Cerebellar cortex (tissue), 1 donor: Measurements from ENCODE around the gene HDGFL3.
"Not testable (repeated sequence)": the region's sequence is repeated elsewhere in the genome, so short reads cannot be mapped to it uniquely, and the experiment has no call there.

Experiments
- DNase-seq: peaks from one replicate; pipeline ENCODE4 v3.0.0-alpha.2; 2015; ENCODE audit warnings: low spot score

HDGFL3 gene

GRCh38 chr15:83100097-83100646 is 107.5 kb downstream of the HDGFL3 start:
- no peak for DNase-seq

- DNase-seq, result no peak
These were observed 108.3 kb downstream of the HDGFL3 start for GRCh38 chr15:83099290-83099689.

DNA sequence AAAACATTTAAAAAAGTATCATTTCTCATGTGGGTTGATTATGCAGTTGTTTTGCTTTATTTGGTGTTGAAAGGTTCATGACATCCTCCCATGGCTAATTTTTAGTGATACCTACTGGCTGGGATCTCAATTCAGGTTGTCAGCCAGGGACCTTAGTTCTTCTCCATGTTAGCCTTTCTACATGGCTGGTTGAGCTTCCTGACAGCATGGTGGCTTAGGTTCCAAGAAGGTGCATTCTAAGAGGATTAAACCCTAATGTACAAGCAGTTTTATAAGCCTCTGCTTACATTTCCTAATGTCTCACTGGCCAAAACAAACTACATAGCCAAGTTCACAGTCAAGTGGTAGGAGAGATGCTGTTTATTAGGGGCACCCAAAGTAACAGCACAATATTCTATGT is 109.5 kb downstream of the HDGFL3 start:
- DNase-seq, result no peak

DNA sequence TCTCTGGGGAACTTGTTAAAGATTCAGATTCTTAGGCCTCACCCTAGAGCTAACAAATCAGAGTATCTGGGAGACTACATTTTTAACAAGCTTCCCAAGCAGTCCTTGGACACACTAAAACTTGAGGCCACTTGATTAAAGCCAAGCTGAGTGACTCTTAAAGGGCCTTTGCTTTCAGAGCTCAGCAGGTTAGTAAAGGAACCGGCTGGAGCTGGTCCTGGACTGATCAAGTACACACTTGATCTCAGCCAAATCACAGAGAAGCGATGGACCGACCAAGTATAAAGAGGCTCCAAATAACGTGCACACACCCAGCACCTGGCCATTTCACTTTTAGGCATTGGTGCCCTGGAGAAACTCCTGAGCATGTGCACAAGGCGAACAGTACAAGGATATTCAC is 113.0 kb downstream of the HDGFL3 start:
- no peak for DNase-seq

DNA sequence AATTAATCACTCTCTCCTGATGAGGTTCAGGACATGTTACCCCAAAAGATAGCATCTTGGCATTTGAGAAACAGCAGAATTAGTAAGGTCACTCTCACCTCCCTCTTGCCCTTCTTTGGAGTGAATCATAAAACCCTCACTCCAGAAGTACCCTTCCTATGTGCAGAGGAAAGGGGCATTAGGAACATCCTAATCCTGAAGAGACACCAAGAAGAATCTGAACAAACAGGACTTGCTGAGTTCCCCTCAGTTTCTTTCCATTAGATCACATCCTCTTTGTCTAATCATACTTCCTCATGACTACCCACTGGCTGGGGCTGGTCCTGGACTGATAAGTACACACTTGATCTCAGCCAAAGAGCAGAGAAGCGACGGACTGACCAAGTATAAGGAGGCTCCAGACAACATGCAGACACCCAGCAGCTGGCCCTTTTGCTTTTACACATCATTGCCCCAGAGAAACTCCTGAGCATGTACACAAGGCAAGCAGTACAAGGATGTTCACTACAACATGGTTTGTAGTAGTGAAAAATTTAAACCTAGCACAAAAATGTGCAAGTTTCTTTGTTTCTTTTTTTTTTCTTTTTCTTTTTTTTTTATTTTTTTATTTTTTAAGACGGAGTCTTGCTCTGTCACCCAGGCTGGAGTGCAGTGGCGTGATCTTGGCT is 115.2 kb downstream of the HDGFL3 start:
- DNase-seq, result no peak

GRCh38 chr15:83091965-83092308 is 115.7 kb downstream of the HDGFL3 start:
- not testable (repeated sequence) for DNase-seq

- no peak for DNase-seq
These were observed 117.2 kb downstream of the HDGFL3 start for GRCh38 chr15:83090465-83090864.

DNA sequence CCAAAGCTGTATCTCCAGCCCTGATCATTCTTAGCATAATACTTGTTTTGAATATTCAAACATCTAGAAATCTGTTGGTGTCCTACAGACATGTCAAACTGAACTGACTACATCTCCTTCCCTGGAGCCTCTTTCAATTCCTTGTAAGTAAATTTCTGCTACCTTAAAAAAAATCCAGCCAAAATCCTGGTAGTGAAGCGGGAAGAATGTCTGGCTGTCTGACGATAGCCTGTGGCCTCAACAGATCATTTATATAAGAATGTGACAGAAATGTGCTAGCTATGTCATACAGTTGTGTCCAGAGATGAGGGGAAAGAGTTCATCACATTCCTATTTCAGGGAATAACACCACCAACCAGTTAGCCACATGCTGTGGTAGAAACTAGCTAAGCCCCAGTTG is 118.7 kb downstream of the HDGFL3 start:
- DNase-seq, result no peak

- no peak for DNase-seq
These were observed 120.0 kb downstream of the HDGFL3 start for GRCh38 chr15:83087576-83087975.

DNA sequence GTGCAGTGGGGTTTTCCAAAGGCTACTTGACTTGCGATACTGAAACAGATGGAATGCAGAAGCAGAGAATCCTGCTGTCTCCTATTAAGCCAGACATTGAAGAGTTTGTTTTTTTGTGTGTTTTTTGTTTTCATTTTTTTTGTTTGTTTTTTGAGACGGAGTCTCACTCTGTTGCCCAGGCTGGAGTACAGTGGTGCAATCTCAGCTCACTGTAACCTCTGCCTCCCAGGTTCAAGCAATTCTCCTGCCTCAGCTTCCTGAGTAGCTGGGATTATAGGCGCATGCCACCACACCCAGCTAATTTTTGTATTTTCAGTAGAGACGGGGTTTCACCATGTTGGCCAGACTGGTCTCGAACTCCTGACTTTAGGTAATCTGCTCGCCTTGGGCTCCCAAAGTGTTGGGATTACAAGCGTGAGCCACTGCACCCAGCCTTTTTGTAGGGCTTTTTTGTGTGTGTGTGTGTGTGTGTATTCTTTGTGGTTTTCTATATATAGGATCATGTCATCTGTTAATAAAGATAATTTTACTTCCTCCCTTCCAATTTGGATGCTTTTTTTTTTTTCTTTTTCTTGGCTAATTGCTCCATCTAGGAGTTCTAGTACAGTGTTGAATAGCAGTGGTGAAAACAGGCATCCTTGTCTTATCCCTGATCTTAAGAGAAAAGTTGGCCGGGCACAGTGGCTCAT is 121.6 kb downstream of the HDGFL3 start:
- DNase-seq, result not testable (repeated sequence)

GRCh38 chr15:83085461-83085860 is 122.2 kb downstream of the HDGFL3 start:
- not testable (repeated sequence) for DNase-seq

GRCh38 chr15:83082730-83083386 is 124.8 kb downstream of the HDGFL3 start:
- no peak for DNase-seq

GRCh38 chr15:83081256-83082014 is 126.2 kb downstream of the HDGFL3 start:
- DNase-seq, result no peak

DNA sequence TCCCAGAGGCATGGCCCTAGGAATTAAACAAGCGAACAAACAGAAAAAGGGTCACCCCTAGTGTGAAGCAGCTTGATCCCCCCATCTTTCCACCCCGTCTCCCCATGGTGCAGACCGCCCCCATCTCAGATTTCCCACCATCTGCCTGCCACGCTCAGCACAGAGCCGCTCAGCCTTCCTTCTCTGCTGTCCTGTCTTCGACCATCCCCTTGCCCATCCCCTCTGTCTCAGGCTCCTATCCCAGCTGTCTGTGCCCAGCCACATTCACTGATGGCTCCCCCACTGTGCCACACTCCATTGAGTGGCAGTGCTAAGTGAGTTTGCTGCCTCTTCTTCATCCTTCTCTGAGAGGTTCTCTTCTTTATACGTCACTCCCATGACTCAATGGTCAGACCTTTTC is 128.9 kb downstream of the HDGFL3 start:
- DNase-seq, result no peak
